ENCODE data around the gene SFT2D2. TPM values are rescaled to one million over a fixed set of nuclear protein-coding genes. Genes with fewer than 3 reads are reported as not detected.

SFT2D2 gene
- total RNA-seq, 2 donors from 2014 or later: 70.9 to 84.5 TPM

- DNase-seq: no peak
- Histone ChIP-seq H3K4me1 (no peaks in the 10 kb centered on the region), H3K36me3 (peaks cover 8% of the 10 kb centered on the region), H3K27me3 (no peaks in the 10 kb centered on the region), H3K9ac (ENCODE audit: low read depth in 2 of 2, low read length in 2 of 2) (no peak overlapping the region), H3K9me3 (no peaks in the 10 kb centered on the region), H3K27ac (no peak overlapping the region), H3K4me3 (no peak overlapping the region)
- intact Hi-C loops (cut with DNase I): no loop called here
- no peak for TF ChIP-seq CTCF (IDR thresholded peaks at IDR 0.05)
Observed at GRCh38 chr1:168235548-168235885, 9.7 kb downstream of the SFT2D2 start.

- peaks cover 8% of the 10 kb centered on the region for H3K36me3 ChIP-seq
- no peaks in the 10 kb centered on the region for H3K9me3 ChIP-seq
- DNase-seq: no peak
- no peak overlapping the region for H3K27ac ChIP-seq
- H3K27me3 ChIP-seq: no peaks in the 10 kb centered on the region
- no peak for TF ChIP-seq CTCF (IDR thresholded peaks at IDR 0.05)
- no peaks in the 10 kb centered on the region for H3K4me1 ChIP-seq
- no peak overlapping the region for H3K9ac ChIP-seq (ENCODE audit: low read depth in 2 of 2, low read length in 2 of 2)
- intact Hi-C loops (cut with DNase I): no loop called here
- H3K4me3 ChIP-seq: no peak overlapping the region
Observed at GRCh38 chr1:168235937-168236336, 10.1 kb downstream of the SFT2D2 start.

GRCh38 chr1:168236836-168237611 is 11.2 kb downstream of the SFT2D2 start:
- Histone ChIP-seq H3K27ac (no peak overlapping the region), H3K4me3 (no peak overlapping the region), H3K27me3 (no peaks in the 10 kb centered on the region), H3K4me1 (no peaks in the 10 kb centered on the region), H3K36me3 (peaks cover 8% of the 10 kb centered on the region), H3K9me3 (no peaks in the 10 kb centered on the region), H3K9ac (ENCODE audit: low read depth in 2 of 2, low read length in 2 of 2) (no peak overlapping the region)
- TF ChIP-seq CTCF (IDR thresholded peaks at IDR 0.05): no peak
- no peak for DNase-seq
- intact Hi-C loops (cut with DNase I): no loop called here

GRCh38 chr1:168243198-168243597 is 17.4 kb downstream of the SFT2D2 start:
- no peak overlapping the region for H3K27ac ChIP-seq
- no peaks in the 10 kb centered on the region for H3K27me3 ChIP-seq
- no peak for DNase-seq
- no peaks in the 10 kb centered on the region for H3K9me3 ChIP-seq
- no peak overlapping the region for H3K4me3 ChIP-seq
- intact Hi-C loops (cut with DNase I): no loop called here
- H3K9ac ChIP-seq (ENCODE audit: low read depth in 2 of 2, low read length in 2 of 2): no peak overlapping the region
- H3K36me3 ChIP-seq: peaks cover 4% of the 10 kb centered on the region
- no peaks in the 10 kb centered on the region for H3K4me1 ChIP-seq
- no peak for TF ChIP-seq CTCF (IDR thresholded peaks at IDR 0.05)

- intact Hi-C loops (cut with DNase I): no loop called here
- no peak for TF ChIP-seq CTCF (IDR thresholded peaks at IDR 0.05)
- Histone ChIP-seq H3K4me3 (no peak overlapping the region), H3K27ac (no peak overlapping the region), H3K27me3 (no peaks in the 10 kb centered on the region), H3K36me3 (peaks cover 4% of the 10 kb centered on the region), H3K9me3 (no peaks in the 10 kb centered on the region), H3K9ac (ENCODE audit: low read depth in 2 of 2, low read length in 2 of 2) (no peak overlapping the region), H3K4me1 (no peaks in the 10 kb centered on the region)
- no peak for DNase-seq
Observed at GRCh38 chr1:168243636-168244212, 17.9 kb downstream of the SFT2D2 start.

All from colonic mucosa (tissue), 4 donors.